Astrocyte of the cerebellum (primary cell): Measurements from ENCODE around the gene POU2F3.

Experiments
- DNase-seq: peaks from one replicate; pipeline ENCODE4 v3.0.0-alpha.2; 2011; ENCODE audit warnings: low read depth
- H3K4me3 ChIP-seq: 2 replicates; pipeline ENCODE4 v1.5.1; 2011; ENCODE audit warnings: mild to moderate bottlenecking, low read depth, low read length, moderate library complexity
- CTCF ChIP-seq: IDR thresholded peaks from 2 replicates; pipeline ENCODE4 v1.5.1; 2012; ENCODE audit warnings: low read length, low read depth, moderate library complexity, mild to moderate bottlenecking; ENCODE audit errors: missing control alignments
- in situ Hi-C: cut with HindIII; loops from 2 replicates; pipeline ENCODE4 v1.10.0; 2017; ENCODE audit warnings: low sequenced_read_pairs

POU2F3 gene

DNA sequence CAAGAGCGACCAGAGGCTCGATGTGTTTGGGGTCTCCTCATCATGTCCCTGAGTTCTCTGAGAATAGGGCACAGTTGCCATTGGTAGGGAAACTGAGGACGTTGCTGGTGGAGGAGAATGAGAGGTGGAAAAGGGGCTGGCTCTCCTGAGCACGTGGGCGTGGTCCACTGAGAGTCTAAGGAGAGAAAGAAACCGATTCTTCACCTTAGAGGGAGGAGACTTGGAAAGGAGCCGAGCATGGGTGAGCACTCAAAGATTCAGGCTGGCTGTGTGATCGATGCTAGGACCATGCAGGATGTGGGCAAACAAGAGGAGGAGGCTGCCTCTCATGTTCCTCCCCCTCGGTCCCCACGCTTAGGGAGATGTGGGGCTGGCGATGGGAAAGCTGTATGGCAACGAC, 65.3 kb downstream of the POU2F3 start:
- TF ChIP-seq CTCF: no peak
- no peak for DNase-seq
- in situ Hi-C loops: no loop called here
- H3K4me3 ChIP-seq: no peak overlapping the region

- DNase-seq: peak; percentile 59
- H3K4me3 ChIP-seq: no peak overlapping the region
- TF ChIP-seq CTCF: peak; percentile 71
- in situ Hi-C loops: no loop called here
These were observed 66.7 kb downstream of the POU2F3 start for GRCh38 chr11:120306519-120307242.

GRCh38 chr11:120307476-120307875, 67.5 kb downstream of the POU2F3 start:
- no peak overlapping the region for H3K4me3 ChIP-seq
- DNase-seq: no peak
- no peak for TF ChIP-seq CTCF
- in situ Hi-C loops: no loop called here

DNA sequence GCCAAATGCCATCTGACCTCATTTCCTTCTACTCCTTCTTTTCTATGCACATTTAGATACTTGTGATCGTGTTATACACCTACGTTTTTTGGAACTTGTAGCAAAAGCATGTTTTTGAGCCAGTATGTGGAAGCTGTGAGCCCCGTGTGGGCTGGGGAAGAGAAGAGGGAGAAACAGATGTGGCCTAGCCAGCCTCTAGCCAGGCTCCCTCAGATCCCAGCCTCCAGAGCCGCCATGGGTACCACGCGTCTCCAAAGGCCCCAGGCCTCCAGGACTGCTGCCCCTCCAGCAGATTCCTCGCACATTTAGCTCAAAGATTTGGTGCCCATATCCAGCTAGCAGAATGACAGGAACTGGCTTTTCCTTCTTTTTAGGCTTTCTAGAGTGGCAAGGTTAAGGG, 68.1 kb downstream of the POU2F3 start:
- no peak overlapping the region for H3K4me3 ChIP-seq
- in situ Hi-C loops: no loop called here
- DNase-seq: no peak
- no peak for TF ChIP-seq CTCF

DNA sequence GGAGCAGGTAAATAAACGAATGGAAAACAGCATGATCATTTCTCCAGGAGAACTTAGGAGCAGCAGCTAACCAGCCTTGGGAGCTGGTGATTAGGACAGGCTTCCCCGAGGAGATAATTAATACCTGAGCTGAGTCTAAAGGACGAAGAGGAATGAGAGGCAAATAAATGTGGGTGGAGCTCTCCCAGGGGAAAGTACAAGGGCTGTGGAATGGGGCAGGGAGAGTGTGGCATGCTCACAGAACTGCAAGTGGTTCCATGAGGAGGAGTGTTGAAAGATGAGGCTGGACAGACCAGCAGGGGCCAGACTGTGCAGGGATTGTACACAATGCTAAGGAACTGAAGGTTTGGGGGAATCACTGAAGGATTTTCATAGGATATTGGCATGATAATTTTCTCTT, 70.9 kb downstream of the POU2F3 start:
- DNase-seq: no peak
- no peak for TF ChIP-seq CTCF
- in situ Hi-C loops: no loop called here
- H3K4me3 ChIP-seq: no peak overlapping the region

GRCh38 chr11:120314861-120315260, 74.9 kb downstream of the POU2F3 start:
- in situ Hi-C loops: no loop called here
- H3K4me3 ChIP-seq: no peak overlapping the region
- TF ChIP-seq CTCF: no peak
- DNase-seq: no peak
